Prostate gland (tissue), 2 donors: Measurements from ENCODE around the gene AADACL3.

Experiments used
- POLR2A ChIP-seq: fragments of 450-650 bp; IDR thresholded peaks from one replicate; pipeline ENCODE4 v1.6.1; 2016; ENCODE audit warnings: antibody characterized with exemption, mild to moderate bottlenecking
- POLR2AphosphoS5 ChIP-seq: sonication (generic); formaldehyde crosslinking; IDR thresholded peaks from one replicate; pipeline ENCODE4 v1.6.1; 2017; ENCODE audit warnings: antibody characterized with exemption
- TF ChIP-seq, protein P1 (sequence below), 4 experiments: fragments of 200-600 bp in 2 of 4; fragments of 450-650 bp in 2 of 4; sonication (generic) in 2 of 4; IDR thresholded peaks; 1 replicate in 3 of 4; 2 replicates in 1 of 4; pipeline ENCODE4 v1.5.1; 2016 to 2019; ENCODE audit warnings: antibody characterized with exemption in 4 of 4, mild to moderate bottlenecking in 2 of 4, moderate library complexity in 2 of 4

DNA sequence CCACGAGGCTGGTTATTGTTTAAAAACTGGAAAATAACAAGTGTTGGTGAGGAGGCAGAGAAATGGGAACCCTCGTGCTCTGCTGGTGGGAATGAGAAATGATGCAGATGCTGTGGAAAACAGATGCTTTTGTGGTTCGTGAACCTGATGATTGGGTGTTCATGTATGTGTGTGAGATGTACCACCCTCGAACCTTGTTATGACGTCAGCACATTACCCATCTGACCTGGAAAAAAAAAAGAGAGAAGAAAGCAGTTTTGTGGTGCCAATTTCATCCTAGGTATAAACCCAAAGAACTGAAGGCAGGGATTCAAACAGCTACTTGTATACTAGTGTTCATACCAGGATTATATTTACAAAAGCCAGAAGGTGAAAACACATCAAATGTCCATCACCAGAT, 23.7 kb downstream of the AADACL3 start:
- TF ChIP-seq, protein P1, sequence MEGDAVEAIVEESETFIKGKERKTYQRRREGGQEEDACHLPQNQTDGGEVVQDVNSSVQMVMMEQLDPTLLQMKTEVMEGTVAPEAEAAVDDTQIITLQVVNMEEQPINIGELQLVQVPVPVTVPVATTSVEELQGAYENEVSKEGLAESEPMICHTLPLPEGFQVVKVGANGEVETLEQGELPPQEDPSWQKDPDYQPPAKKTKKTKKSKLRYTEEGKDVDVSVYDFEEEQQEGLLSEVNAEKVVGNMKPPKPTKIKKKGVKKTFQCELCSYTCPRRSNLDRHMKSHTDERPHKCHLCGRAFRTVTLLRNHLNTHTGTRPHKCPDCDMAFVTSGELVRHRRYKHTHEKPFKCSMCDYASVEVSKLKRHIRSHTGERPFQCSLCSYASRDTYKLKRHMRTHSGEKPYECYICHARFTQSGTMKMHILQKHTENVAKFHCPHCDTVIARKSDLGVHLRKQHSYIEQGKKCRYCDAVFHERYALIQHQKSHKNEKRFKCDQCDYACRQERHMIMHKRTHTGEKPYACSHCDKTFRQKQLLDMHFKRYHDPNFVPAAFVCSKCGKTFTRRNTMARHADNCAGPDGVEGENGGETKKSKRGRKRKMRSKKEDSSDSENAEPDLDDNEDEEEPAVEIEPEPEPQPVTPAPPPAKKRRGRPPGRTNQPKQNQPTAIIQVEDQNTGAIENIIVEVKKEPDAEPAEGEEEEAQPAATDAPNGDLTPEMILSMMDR (IDR thresholded peaks at IDR 0.05), result no peak
- TF ChIP-seq POLR2A (no peak), POLR2AphosphoS5 (no peak)
